Measurements from ENCODE around the gene CACNG6.

The CACNG6 gene

DNA sequence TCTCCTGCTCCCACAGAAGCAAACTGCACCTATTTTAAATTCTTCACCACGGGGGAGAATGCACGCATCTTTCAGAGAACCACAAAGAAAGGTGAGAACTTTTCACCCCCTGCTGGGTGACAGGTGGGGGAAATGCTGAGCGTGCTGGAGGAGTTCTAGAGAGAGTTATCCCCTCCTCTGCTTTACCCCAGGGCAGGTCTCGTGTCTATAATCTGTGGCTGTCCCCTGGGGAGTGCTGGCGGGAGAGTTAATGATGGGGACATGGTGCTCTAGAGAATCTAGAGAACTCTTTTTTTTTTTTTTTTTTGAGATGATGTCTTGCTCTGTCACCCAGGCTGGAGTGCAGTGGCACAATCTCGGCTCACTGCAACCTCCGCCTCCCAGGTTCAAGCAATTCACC lies 6.8 kb downstream of the CACNG6 start:
- H3K4me3 ChIP-seq (ENCODE audit: low read length): no peak overlapping the region
- DNase-seq (ENCODE audit: low read depth): no peak
- TF ChIP-seq, protein P1, sequence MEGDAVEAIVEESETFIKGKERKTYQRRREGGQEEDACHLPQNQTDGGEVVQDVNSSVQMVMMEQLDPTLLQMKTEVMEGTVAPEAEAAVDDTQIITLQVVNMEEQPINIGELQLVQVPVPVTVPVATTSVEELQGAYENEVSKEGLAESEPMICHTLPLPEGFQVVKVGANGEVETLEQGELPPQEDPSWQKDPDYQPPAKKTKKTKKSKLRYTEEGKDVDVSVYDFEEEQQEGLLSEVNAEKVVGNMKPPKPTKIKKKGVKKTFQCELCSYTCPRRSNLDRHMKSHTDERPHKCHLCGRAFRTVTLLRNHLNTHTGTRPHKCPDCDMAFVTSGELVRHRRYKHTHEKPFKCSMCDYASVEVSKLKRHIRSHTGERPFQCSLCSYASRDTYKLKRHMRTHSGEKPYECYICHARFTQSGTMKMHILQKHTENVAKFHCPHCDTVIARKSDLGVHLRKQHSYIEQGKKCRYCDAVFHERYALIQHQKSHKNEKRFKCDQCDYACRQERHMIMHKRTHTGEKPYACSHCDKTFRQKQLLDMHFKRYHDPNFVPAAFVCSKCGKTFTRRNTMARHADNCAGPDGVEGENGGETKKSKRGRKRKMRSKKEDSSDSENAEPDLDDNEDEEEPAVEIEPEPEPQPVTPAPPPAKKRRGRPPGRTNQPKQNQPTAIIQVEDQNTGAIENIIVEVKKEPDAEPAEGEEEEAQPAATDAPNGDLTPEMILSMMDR (IDR thresholded peaks at IDR 0.05; ENCODE audit: insufficient read depth, low read depth, low read length, missing control alignments): no peak

GRCh38 chr19:53999694-54000093 lies 8.3 kb downstream of the CACNG6 start:
- no peak for DNase-seq (ENCODE audit: low read depth)
- no peak overlapping the region for H3K4me3 ChIP-seq (ENCODE audit: low read length)
- TF ChIP-seq, protein P1 (IDR thresholded peaks at IDR 0.05; ENCODE audit: insufficient read depth, low read depth, low read length, missing control alignments): no peak

DNA sequence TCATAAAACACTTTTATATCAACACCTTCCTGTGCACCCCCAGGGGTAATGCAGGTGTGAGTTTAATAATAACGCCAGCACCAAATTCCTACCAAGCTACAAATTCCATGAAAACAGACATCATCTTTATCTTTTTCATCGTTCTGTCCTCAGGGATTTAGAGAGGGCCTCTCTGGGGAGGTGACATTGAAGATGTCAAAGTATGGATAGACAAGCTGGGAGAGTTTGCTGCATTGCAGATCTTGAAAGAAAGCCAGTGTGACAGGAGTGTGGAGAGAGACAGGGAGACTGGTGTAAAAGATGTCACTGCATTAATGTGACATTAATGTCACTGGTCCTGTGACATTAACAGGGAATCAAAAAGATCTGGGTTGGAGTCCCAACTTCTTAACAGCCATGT lies 10.1 kb downstream of the CACNG6 start:
- TF ChIP-seq, protein P1 (IDR thresholded peaks at IDR 0.05; ENCODE audit: insufficient read depth, low read depth, low read length, missing control alignments): no peak
- no peak overlapping the region for H3K4me3 ChIP-seq (ENCODE audit: low read length)
- DNase-seq (ENCODE audit: low read depth): no peak

DNA sequence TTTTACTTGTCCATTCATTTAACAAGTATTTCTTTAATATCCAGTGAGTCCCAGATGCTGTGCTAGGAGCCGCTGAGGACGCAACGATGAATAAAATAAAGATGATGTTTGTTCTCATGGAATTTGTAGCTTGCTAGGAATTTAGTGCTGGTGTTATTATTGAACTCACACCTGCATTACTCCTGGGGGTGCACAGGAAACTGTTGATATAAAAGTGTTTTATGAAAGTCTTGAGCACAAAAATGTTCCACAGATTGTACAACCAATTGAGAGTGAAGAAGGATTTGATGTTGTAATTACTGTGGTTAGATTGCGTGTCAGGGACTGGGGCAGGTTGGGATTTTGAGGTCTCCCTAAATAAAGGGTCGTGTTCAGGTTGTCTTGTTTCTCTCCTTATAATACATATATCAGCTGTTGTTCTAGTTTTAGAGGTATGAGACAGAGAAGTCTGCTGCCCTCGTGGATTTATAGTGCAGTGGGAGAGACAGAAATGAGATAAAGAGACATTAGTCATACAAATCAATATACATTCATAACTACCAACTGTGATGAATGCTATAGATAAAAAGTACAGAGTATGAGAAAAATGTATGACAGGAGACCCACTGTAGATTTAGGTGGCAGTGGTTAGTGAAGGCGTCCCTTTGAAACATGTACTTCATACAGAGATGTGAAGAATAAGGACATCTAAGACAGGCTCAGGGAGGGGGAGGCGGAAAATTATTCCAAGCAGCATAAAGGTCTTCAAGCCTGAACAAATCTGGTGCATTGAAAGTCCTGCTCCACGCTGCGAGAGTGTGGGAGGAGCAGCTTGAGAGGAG lies 11.3 kb downstream of the CACNG6 start:
- H3K4me3 ChIP-seq (ENCODE audit: low read length): no peak overlapping the region
- no peak for DNase-seq (ENCODE audit: low read depth)
- TF ChIP-seq, protein P1 (IDR thresholded peaks at IDR 0.05; ENCODE audit: insufficient read depth, low read depth, low read length, missing control alignments): no peak

- no peak overlapping the region for H3K4me3 ChIP-seq (ENCODE audit: low read length)
- DNase-seq (ENCODE audit: low read depth): no peak
- TF ChIP-seq, protein P1 (IDR thresholded peaks at IDR 0.05; ENCODE audit: insufficient read depth, low read depth, low read length, missing control alignments): no peak
These were observed 18.0 kb downstream of the CACNG6 start for GRCh38 chr19:54009440-54009839.

DNA sequence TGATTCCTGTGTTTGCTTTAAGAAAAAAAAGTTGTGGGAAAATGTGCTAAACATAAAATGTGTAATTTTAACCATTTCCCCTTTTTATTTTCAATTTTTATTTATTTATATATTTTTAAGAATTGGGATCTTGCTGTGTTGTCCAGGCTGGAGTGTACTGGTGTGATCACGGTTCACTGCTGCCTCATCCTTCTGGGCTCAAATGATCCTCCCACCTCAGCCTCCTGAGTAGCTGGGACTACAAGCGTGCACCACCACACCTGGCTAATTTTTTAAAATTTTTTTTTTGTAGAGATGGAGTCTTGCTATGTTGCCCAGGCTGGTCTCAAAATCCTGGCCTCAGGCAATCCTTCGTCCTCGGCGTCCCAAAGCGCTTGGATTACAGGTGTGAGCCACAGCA lies 19.0 kb downstream of the CACNG6 start:
- DNase-seq (ENCODE audit: low read depth): no peak
- H3K4me3 ChIP-seq (ENCODE audit: low read length): no peak overlapping the region
- TF ChIP-seq, protein P1 (IDR thresholded peaks at IDR 0.05; ENCODE audit: insufficient read depth, low read depth, low read length, missing control alignments): no peak
